ENCODE results near the gene GPANK1.
A peak's percentile ranks its signal among the peaks of the same experiment; 100 is the strongest.

Gene GPANK1

DNA sequence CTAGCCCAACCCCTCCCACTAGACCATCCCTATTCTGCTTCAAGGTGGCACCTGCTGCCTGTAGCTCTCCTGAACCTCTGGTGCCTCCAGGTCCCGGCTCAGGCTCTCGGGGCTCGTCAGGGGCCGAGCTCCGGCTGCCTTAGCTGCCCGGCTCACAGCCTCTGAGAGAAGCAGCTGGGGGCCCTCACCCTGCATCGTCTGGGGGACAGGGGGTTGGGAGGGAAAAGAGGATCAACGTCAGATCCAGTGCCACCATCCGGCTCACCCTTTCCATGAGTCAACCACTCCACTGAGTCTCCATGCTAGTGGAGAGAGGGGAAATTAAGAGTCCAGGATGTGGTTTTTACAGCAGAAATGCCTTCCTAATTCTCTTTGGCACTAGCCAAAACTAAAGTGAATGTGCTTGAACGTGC lies 25.3 kb downstream of the GPANK1 start:
- no peak for TF ChIP-seq JUND (IDR thresholded peaks at IDR 0.05; ENCODE audit: low read depth)
- in situ Hi-C loops (cut with HindIII; ENCODE audit: low pct_unique_long_range_greater_than_20kb, low sequenced_read_pairs), result no loop called here
- no peak for DNase-seq (ENCODE audit: low read depth in 1 of 2, low spot score in 1 of 2)

DNA sequence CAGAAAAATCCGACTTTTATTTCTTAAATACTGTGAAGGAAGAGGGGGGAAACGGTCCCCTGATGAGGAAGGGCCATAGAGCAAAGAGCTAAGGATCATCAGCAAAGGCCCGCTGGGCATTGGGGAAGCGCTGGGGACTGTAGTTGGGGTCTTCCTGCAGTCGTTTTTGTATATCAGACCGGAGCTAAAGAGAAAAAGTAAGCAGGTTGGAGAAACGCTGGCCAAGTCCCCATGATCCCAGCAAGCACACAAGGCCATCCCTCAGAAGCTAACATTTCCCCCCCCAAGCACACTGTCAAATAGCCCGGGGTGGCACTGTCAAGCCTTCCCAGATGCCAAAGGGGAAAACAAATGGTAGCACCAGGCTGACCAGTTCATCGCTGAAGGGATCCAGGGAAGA lies 25.8 kb downstream of the GPANK1 start:
- in situ Hi-C loops (cut with HindIII; ENCODE audit: low pct_unique_long_range_greater_than_20kb, low sequenced_read_pairs), result no loop called here
- DNase-seq (ENCODE audit: low read depth in 1 of 2, low spot score in 1 of 2), result peak in 1 of 2 experiments; percentile 33
- TF ChIP-seq JUND (IDR thresholded peaks at IDR 0.05; ENCODE audit: low read depth), result no peak

DNA sequence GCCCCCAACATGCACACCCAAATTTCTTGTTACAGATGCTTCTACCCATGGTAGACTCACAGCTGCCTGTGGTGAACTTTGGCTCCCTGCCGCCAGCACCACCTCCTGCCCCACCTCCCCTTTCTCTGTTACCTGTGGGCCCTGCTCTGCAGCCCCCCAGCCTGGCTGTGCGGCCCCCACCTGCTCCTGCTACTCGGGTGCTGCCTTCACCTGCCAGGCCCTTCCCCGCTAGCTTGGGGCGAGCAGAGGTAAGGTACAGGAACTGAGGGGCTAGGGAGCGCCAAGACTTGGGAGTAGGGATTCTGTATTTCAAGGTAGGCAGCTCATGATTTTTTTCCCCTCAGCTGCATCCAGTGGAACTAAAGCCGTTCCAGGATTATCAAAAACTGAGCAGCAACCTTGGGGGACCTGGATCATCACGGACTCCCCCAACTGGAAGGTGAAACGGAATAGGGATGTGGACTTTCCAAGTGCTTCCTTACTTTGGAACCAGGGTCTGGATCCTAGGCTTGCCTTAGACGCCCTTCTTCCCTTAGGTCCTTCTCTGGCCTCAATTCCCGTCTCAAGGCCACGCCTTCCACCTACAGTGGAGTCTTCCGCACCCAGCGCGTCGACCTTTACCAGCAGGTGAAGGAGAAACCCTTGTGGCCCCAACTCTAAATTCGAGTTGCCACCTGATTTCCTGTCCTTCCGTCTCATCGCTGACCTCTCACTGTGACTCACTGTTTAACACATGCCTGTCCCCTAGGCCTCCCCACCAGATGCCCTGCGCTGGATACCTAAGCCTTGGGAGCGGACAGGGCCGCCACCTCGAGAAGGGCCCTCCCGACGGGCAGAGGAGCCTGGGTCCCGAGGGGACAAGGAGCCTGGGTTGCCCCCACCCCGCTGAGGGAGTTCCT lies 27.9 kb downstream of the GPANK1 start:
- no peak for TF ChIP-seq JUND (IDR thresholded peaks at IDR 0.05; ENCODE audit: low read depth)
- in situ Hi-C loops (cut with HindIII; ENCODE audit: low pct_unique_long_range_greater_than_20kb, low sequenced_read_pairs), result no loop called here
- DNase-seq (ENCODE audit: low read depth in 1 of 2, low spot score in 1 of 2), result no peak

DNA sequence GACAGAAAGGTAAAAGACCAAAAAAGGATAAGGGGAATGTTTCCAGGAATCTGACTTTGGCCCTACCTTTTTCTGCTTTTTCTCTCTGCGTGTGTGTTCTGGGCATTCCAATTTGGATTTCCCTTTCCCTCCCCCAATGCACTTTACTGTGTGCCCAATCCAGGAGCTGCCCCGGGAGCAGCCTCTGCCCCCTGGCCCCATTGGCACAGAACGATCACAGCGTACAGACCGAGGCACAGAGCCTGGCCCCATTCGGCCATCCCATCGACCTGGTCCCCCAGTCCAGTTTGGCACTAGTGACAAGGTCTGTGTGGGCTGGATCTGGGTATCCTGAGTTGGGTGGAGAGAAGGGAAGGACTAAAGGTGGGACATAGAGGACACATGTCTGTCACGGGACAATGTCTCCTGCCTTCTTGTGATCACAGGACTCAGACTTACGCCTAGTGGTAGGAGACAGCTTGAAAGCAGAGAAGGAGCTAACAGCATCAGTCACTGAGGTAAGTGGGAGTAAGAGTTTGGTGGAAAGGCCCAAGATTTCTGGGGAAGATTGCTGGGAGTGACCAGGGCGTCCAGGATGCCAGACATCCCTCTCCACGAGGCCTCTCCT lies 29.7 kb downstream of the GPANK1 start:
- TF ChIP-seq JUND (IDR thresholded peaks at IDR 0.05; ENCODE audit: low read depth), result no peak

DNA sequence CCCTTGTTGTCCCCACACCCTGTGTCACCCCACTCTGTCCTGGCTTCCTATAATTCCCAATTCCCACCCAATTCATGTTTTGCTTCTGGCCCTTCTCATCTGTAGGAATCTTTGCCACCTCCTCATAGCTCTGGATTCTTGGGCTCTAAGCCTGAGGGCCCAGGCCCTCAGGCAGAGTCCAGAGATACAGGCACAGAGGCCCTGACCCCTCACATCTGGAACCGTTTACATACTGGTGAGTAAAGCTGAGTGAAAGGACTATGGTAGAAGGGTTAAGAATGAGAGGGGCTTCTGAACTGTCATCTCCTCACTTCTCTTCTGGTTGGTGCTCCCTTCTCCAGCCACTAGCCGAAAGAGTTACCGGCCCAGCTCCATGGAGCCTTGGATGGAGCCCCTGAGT lies 30.7 kb downstream of the GPANK1 start:
- no peak for TF ChIP-seq JUND (IDR thresholded peaks at IDR 0.05; ENCODE audit: low read depth)
- DNase-seq (ENCODE audit: low read depth in 1 of 2, low spot score in 1 of 2), result no peak
- in situ Hi-C loops (cut with HindIII; ENCODE audit: low pct_unique_long_range_greater_than_20kb, low sequenced_read_pairs), result no loop called here

More for the DNA sequence above, 29.7 kb downstream of the GPANK1 start:
- DNase-seq (ENCODE audit: low read depth in 1 of 2, low spot score in 1 of 2), result no peak
- in situ Hi-C loops (cut with HindIII; ENCODE audit: low pct_unique_long_range_greater_than_20kb, low sequenced_read_pairs), result no loop called here

DNA sequence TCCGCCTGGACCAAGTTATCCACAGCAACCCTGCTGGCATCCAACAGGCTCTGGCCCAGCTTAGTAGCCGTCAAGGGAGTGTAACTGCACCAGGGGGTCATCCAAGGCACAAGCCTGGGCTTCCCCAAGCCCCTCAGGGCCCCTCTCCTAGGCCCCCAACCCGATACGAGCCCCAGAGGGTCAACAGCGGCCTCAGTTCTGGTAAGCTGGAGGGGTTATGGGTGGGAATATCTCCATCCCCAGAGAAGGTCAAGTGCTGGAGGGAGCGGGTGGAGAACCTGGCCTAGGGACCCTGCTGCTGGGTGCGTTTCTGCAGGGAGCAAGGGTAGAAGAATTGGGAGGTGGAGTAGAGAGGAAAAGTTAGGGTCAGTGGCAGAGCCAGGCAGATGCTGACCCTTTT lies 31.4 kb downstream of the GPANK1 start:
- no peak for TF ChIP-seq JUND (IDR thresholded peaks at IDR 0.05; ENCODE audit: low read depth)
- in situ Hi-C loops (cut with HindIII; ENCODE audit: low pct_unique_long_range_greater_than_20kb, low sequenced_read_pairs), result no loop called here

DNA sequence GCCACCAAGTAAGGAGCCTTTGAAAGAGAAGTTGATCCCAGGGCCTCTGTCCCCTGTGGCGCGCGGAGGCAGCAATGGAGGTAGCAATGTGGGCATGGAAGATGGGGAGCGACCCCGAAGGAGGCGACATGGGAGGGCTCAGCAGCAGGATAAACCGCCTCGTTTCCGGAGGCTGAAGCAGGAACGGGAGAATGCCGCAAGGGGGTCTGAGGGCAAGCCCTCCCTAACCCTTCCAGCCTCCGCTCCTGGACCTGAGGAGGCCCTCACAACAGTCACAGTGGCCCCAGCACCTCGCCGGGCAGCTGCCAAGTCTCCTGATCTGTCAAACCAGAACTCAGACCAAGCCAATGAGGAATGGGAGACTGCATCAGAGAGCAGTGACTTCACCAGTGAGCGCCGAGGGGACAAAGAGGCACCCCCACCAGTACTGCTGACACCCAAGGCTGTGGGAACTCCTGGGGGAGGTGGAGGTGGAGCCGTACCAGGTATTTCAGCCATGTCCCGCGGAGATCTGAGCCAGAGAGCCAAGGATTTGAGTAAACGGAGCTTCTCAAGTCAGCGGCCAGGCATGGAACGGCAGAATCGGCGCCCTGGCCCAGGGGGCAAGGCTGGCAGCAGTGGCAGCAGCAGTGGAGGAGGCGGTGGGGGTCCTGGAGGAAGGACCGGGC lies 32.4 kb downstream of the GPANK1 start:
- TF ChIP-seq JUND (IDR thresholded peaks at IDR 0.05; ENCODE audit: low read depth), result no peak
- in situ Hi-C loops (cut with HindIII; ENCODE audit: low pct_unique_long_range_greater_than_20kb, low sequenced_read_pairs), result no loop called here
- no peak for DNase-seq (ENCODE audit: low read depth in 1 of 2, low spot score in 1 of 2)

More for the DNA sequence above, 31.4 kb downstream of the GPANK1 start:
- no peak for DNase-seq (ENCODE audit: low read depth in 1 of 2, low spot score in 1 of 2)

DNA sequence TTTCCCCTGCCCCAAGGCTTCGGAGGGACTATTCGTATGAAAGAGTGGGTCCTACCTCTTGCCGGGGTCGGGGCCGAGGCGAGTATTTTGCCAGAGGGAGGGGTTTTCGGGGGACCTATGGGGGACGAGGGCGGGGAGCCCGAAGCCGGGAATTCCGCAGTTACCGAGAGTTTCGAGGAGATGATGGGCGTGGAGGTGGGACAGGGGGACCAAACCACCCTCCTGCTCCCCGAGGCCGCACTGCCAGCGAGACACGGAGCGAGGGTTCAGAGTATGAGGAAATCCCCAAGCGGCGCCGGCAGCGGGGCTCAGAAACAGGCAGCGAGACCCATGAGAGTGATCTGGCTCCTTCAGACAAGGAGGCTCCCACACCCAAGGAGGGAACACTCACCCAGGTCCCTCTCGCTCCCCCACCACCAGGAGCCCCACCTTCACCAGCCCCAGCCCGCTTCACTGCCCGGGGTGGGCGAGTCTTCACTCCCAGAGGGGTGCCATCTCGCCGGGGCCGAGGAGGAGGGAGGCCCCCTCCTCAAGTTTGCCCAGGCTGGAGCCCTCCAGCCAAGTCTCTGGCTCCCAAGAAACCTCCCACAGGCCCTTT lies 33.0 kb downstream of the GPANK1 start:
- no peak for TF ChIP-seq JUND (IDR thresholded peaks at IDR 0.05; ENCODE audit: low read depth)
- DNase-seq (ENCODE audit: low read depth in 1 of 2, low spot score in 1 of 2), result no peak
- in situ Hi-C loops (cut with HindIII; ENCODE audit: low pct_unique_long_range_greater_than_20kb, low sequenced_read_pairs), result no loop called here

DNA sequence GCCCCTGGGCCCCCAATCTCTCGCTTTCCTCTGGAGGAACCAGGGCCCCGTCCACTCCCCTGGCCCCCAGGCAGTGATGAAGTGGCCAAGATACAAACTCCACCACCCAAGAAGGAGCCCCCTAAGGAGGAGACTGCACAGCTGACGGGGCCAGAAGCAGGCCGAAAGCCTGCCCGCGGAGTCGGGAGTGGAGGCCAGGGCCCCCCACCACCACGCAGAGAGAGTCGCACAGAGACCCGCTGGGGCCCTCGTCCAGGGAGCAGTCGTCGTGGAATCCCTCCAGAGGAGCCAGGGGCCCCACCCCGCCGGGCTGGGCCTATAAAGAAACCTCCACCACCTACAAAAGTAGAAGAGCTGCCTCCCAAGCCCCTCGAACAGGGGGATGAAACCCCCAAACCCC lies 33.6 kb downstream of the GPANK1 start:
- in situ Hi-C loops (cut with HindIII; ENCODE audit: low pct_unique_long_range_greater_than_20kb, low sequenced_read_pairs), result no loop called here
- DNase-seq (ENCODE audit: low read depth in 1 of 2, low spot score in 1 of 2), result no peak
- no peak for TF ChIP-seq JUND (IDR thresholded peaks at IDR 0.05; ENCODE audit: low read depth)

DNA sequence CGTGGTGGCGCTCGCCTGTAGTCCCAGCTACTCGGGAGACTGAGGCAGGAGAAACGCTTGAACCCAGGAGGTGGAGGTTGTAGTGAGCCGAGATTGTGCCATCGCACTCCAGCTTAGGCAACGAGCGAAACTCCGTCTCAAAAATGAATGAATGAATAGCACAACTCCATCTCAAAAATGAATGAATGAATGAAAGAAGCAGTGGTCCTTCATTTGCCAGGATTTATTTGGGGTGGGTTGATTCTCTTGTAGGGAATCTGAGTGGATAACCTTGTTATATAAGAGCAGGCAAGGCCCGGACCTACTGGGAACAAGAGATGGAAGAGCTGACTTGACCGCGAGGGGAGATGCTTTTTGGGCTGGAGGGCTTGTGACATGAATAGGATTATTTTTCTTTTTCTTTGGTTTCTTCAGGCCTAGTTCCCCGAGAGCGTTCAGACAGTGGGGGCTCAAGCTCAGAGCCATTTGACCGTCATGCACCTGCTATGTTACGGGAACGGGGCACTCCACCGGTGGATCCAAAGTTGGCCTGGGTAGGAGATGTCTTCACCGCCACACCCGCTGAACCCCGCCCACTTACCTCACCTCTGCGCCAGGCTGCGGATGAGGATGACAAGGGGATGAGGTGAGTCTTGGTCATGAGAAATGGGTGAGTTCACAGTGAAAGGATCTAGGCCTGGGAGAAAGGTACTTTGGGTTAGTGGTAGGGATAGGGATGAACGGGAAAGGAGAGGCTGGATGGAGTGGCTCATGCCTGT lies 34.4 kb downstream of the GPANK1 start:
- TF ChIP-seq JUND (IDR thresholded peaks at IDR 0.05; ENCODE audit: low read depth), result no peak
- in situ Hi-C loops (cut with HindIII; ENCODE audit: low pct_unique_long_range_greater_than_20kb, low sequenced_read_pairs), result no loop called here
- DNase-seq (ENCODE audit: low read depth in 1 of 2, low spot score in 1 of 2), result no peak

DNA sequence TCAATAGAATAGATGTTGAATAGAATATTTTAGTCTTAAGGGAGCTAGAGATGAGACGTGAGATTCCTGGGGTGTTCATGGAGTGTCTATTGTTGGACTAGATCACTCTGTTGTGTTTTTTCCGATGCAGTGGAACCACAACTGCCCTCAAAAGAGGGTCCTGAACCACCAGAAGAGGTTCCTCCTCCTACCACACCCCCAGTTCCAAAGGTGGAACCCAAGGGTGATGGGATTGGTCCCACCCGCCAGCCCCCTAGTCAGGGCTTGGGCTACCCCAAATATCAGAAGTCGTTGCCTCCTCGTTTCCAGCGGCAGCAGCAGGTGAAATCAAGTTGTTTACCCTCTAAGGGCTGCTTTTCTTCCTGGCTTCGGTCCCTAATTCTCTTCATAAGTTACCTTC lies 35.8 kb downstream of the GPANK1 start:
- in situ Hi-C loops (cut with HindIII; ENCODE audit: low pct_unique_long_range_greater_than_20kb, low sequenced_read_pairs), result no loop called here
- TF ChIP-seq JUND (IDR thresholded peaks at IDR 0.05; ENCODE audit: low read depth), result no peak
- no peak for DNase-seq (ENCODE audit: low read depth in 1 of 2, low spot score in 1 of 2)

DNA sequence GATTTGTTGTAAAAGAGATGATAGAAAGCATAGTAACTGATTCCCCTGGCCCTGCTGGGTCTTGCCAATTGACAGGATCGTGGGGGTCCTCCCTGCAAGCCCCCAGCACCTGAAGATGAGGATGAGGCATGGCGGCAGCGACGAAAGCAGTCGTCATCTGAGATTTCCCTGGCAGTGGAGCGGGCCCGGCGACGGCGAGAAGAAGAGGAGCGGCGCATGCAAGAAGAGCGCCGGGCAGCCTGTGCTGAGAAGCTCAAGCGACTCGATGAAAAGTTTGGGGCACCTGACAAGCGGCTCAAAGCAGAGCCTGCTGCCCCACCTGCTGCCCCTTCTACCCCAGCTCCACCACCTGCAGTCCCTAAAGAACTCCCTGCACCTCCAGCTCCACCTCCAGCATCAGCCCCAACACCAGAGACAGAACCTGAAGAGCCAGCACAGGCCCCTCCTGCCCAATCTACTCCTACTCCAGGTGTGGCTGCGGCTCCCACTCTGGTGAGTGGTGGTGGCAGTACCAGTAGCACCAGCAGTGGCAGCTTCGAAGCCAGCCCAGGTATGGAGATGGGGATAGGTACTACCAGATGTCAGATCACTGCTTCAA lies 37.0 kb downstream of the GPANK1 start:
- TF ChIP-seq JUND (IDR thresholded peaks at IDR 0.05; ENCODE audit: low read depth), result no peak
- DNase-seq (ENCODE audit: low read depth in 1 of 2, low spot score in 1 of 2), result no peak
- in situ Hi-C loops (cut with HindIII; ENCODE audit: low pct_unique_long_range_greater_than_20kb, low sequenced_read_pairs), result no loop called here
